ENCODE results near the gene CPVL. TPM values are rescaled to one million over a fixed set of nuclear protein-coding genes. Genes with fewer than 3 reads are reported as not detected.

Gene CPVL
- 1.6 TPM for polyA plus RNA-seq

- Mint-ChIP-seq H3K9me3 (peaks cover 0 to 1% (median 0%) of the 10 kb centered on the region in 3 donors), H3K27ac (no peak within 1 kb of the TSS), H3K27me3 (peaks cover 29% of the 10 kb centered on the region), H3K36me3 (no peaks in the 10 kb centered on the region), H3K4me1 (peaks cover 0 to 3% (median 0%) of the 10 kb centered on the region in 3 donors), H3K4me3 (peak within 1 kb of the TSS in 2 of 4 donors; percentile 0 to 17)
These were observed at the start of gene CPVL for GRCh38 chr7:29146057-29146706. TSS of gene CPVL (minus strand) at chr7:29146537. CDS start at chr7:29121061, 25,476 bp downstream.

DNA sequence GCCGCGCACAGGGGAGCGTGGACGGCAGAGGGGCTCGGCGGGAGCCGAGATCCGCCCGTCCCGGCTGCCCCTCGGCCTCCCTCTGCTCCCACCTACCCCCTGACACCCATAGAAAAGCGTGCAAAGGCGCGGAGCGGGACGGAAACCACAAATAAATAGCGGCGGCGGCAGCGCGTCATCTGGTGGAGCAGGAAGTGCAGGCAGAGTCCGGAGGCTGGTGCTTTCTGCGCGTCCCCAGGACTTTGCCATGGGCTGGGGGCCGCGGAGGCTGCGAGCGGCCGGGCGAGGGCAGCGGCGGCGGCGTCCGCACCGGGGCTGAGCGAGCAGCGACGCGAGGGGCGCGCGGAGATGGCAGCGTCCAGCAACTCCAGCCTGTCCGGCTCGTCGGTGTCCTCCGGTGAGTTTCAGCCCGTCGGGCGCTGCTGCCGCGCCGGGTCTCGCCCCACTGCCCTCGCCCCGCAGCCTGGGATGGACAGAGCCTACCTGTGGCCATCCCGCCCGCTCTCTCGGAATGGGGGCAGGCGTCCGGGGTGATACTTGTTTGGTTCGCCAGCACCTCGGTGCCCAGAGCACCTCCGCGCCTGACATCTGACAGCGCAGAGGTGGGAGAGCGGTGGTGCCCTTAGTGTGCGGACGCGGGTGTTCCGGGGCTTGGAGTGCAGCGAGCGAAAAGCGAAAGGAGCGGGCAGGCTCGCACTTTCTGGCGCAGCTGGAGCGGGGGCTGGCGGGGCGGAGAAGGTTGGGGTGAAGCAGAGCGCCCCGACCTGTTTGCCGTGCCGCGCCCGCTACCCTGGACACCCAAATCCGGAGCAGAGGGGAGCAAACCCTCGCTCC, 48.5 kb upstream of the CPVL start, which contains the start of gene CHN2:
TSS of gene CHN2 (plus strand) at position 182 of the 834 bp plus-strand sequence.
- Mint-ChIP-seq H3K27me3 (peaks cover 40% of the 10 kb centered on the region), H3K9me3 (no peaks in the 10 kb centered on the region), H3K4me1 (peaks cover 5 to 27% (median 12%) of the 10 kb centered on the region in 3 donors), H3K27ac (peak within 1 kb of the TSS in 1 of 3 donors; percentile 3), H3K4me3 (peak within 1 kb of the TSS; percentile 70 to 89 (median 80)), H3K36me3 (no peaks in the 10 kb centered on the region)

DNA sequence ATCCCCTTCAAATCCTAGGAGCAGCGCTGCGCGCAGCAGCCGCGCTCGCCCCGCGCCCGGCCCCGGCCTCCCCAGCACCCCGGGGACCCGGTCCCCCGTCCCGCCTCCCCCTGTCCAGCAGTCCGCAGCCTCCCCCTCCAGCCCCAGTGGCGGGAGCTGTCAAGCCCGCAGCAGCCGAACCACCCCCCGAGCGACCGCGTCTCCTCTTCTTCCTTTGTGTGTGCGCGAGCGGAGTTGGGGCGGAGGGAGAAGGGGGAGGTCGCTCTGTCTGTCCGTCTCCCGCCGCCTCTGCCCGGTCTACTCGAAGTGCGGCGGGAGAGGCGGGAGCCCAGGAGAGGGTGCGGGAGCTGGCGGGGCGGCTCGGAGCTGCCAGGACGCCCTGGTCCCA, 47.9 kb upstream of the CPVL start:
- Mint-ChIP-seq H3K9me3 (no peaks in the 10 kb centered on the region), H3K4me3 (peak overlapping the region; percentile 56 to 87 (median 74)), H3K4me1 (peaks cover 5 to 27% (median 12%) of the 10 kb centered on the region in 3 donors), H3K36me3 (no peaks in the 10 kb centered on the region), H3K27me3 (peaks cover 42% of the 10 kb centered on the region), H3K27ac (no peak overlapping the region)

DNA sequence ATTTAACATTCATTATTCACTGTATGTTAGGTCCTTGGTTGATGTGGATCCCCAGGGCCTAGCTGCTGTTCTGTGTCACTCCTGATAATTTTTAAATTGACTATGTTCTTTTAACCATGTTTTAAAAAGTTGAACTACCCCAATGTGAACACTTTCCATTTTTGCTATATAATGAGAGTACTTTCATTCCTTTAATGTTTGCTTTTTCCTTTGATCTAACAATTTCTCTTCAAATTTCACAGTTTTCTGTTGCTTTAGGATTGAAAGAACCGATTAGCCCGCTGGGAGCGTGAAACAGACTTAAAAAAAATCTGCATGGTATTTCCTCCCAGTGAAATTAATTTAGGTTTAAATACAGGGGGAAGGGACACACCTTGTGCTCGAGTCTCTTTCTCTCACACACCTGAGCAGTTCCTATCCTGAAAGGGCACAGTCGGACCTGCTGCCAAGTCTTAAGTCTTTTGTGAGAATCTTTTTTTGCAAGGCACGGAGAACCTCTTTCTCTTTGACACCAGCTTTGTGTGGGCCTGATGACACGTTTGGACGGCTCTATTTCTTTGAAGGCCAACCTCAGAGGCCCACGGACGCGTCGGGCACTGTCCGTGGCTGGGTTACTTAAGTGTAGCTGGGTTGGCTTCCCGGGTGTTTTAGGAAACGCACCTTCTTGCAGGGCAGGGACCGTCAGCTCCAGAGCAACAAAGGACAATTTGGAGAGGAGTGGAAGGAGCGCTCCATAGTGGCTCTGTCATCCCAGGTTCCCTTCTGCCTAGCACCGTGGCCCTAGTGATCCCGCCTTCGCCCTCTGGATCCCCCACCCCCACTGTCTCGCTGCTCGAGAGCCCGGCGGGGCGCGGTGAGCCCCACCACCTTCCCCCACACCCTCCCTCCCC, 47.2 kb upstream of the CPVL start:
- Mint-ChIP-seq H3K4me3 (peak overlapping the region; percentile 54 to 78 (median 72)), H3K27me3 (peaks cover 41% of the 10 kb centered on the region), H3K36me3 (no peaks in the 10 kb centered on the region), H3K9me3 (no peaks in the 10 kb centered on the region), H3K4me1 (peaks cover 5 to 27% (median 12%) of the 10 kb centered on the region in 3 donors), H3K27ac (no peak overlapping the region)

DNA sequence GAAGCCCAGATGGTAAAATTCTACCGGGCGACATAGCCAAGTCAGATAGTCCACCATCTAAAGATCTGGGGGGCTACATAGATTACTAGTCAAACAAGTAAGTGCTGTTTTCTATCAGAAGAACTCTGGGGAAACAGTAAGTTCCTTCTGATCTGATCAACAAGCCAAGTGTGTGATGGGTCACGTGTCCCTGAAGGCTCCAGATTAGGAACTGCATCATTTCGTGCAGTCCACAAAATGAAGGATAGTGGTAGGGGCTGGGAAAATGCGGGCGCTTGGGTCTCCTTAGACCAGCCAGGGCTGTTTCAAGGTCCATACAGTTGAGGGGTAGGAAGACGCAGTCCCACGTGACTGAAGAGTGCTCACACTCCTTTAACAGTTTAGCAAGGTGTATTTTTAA, 46.5 kb upstream of the CPVL start:
- peak overlapping the region in 2 of 4 donors; percentile 50 to 70 for H3K4me3 Mint-ChIP-seq
- peaks cover 5 to 27% (median 12%) of the 10 kb centered on the region in 3 donors for H3K4me1 Mint-ChIP-seq
- H3K36me3 Mint-ChIP-seq = no peaks in the 10 kb centered on the region
- no peaks in the 10 kb centered on the region for H3K9me3 Mint-ChIP-seq
- peaks cover 38% of the 10 kb centered on the region for H3K27me3 Mint-ChIP-seq
- peak overlapping the region in 1 of 3 donors; percentile 37 for H3K27ac Mint-ChIP-seq

- Mint-ChIP-seq H3K36me3 (no peaks in the 10 kb centered on the region), H3K9me3 (no peaks in the 10 kb centered on the region), H3K4me1 (peaks cover 5 to 27% (median 12%) of the 10 kb centered on the region in 3 donors), H3K27me3 (peaks cover 34% of the 10 kb centered on the region), H3K27ac (peak overlapping the region in 1 of 3 donors; percentile 37), H3K4me3 (peak overlapping the region in 2 of 4 donors; percentile 6 to 70)
These were observed 46.0 kb upstream of the CPVL start for GRCh38 chr7:29192323-29192722.

DNA sequence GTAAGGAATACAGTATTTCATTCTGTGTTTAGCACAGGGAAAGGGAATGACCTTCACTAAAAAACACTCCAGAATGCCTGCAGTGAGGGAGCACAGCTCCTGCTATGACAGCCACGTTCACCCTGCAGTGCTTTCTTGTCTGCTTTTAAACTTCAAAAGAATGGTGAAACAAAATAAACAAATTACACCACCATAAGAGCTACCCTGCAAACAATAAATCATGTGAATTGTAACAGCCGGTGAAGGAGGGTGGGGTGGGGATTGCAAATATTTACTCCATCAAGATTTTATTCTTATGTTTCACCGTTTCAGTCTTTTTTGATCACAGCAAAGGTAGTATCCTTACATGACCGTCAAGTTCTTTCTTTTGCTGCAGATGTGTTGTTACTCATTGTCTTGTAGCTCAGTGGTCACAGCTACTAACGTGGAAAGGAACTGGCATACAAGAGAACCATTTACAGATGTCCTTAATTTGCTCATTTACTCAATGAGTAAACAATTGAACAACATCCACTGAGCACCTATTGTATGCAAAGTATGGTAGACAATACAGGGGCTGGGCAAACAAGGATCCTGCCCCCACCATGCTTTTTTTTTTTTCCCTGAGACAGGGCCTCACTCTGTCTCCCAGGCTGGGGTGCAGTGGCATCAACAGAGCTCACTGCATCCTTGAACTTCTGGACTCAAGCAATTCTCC, 44.2 kb upstream of the CPVL start:
- H3K4me3 Mint-ChIP-seq = no peak overlapping the region
- peaks cover 25% of the 10 kb centered on the region for H3K27me3 Mint-ChIP-seq
- H3K9me3 Mint-ChIP-seq = no peaks in the 10 kb centered on the region
- peaks cover 2 to 15% (median 2%) of the 10 kb centered on the region in 3 donors for H3K4me1 Mint-ChIP-seq
- H3K36me3 Mint-ChIP-seq = no peaks in the 10 kb centered on the region
- no peak overlapping the region for H3K27ac Mint-ChIP-seq

DNA sequence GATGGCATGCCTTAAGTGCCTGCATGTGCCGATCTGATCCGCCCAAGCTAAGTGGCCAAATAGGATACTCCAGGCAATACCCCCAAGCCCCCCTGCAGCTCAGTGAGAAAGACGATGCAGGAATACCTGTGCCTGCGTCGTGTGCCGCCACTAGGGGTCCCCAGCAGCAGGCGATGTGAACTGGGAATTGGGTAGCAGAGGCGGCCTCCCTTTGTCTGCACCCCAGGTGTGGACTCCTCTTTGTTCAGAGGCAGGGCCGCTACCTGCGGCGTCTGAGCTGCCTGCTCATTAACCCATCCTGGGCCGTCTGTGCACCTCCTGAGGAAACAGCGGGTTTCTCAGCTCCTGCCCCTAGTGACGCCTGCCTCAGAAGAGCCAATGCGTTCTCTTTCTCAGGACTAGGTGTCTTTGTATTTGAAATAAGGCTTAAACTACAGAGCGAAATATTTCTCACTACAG, 43.4 kb upstream of the CPVL start:
- no peaks in the 10 kb centered on the region for H3K36me3 Mint-ChIP-seq
- H3K9me3 Mint-ChIP-seq = no peaks in the 10 kb centered on the region
- no peak overlapping the region for H3K27ac Mint-ChIP-seq
- peaks cover 22% of the 10 kb centered on the region for H3K27me3 Mint-ChIP-seq
- H3K4me1 Mint-ChIP-seq = peaks cover 0 to 11% (median 2%) of the 10 kb centered on the region in 3 donors
- no peak overlapping the region for H3K4me3 Mint-ChIP-seq

GRCh38 chr7:29185613-29186012, 39.3 kb upstream of the CPVL start:
- no peak overlapping the region for H3K27ac Mint-ChIP-seq
- H3K36me3 Mint-ChIP-seq = peaks cover 2% of the 10 kb centered on the region
- peaks cover 14% of the 10 kb centered on the region for H3K27me3 Mint-ChIP-seq
- H3K4me3 Mint-ChIP-seq = no peak overlapping the region
- H3K9me3 Mint-ChIP-seq = no peaks in the 10 kb centered on the region
- no peaks in the 10 kb centered on the region for H3K4me1 Mint-ChIP-seq

DNA sequence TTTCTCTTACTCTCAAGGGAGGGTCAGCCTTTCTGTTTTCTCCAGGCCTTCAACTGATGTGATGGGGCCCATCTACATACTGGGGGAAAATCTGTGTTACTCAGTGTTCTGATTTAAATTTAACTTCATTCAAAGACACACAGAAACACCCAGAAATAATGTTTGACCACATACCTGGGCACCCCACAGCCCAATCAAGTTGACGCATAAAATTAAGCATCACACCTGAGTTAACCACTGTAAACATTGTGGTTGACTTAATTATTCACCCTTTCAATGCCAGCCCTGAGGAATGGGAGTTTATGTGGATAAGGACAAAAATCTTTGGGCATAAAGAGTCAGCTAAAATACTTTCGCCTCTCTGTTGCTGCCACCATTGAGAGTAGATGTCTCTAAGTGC, 38.3 kb upstream of the CPVL start:
- H3K27me3 Mint-ChIP-seq = peaks cover 5% of the 10 kb centered on the region

GRCh38 chr7:29179115-29179514, 32.8 kb upstream of the CPVL start:
- no peak overlapping the region for H3K4me3 Mint-ChIP-seq
- no peak overlapping the region for H3K27ac Mint-ChIP-seq
- H3K27me3 Mint-ChIP-seq = peaks cover 11% of the 10 kb centered on the region
- peaks cover 4% of the 10 kb centered on the region for H3K36me3 Mint-ChIP-seq
- peaks cover 0 to 4% (median 0%) of the 10 kb centered on the region in 3 donors for H3K4me1 Mint-ChIP-seq
- H3K9me3 Mint-ChIP-seq = peaks cover 0 to 3% (median 0%) of the 10 kb centered on the region in 3 donors

More for the DNA sequence above, 38.3 kb upstream of the CPVL start:
- Mint-ChIP-seq H3K9me3 (no peaks in the 10 kb centered on the region), H3K27ac (no peak overlapping the region), H3K4me3 (no peak overlapping the region), H3K36me3 (peaks cover 2% of the 10 kb centered on the region), H3K4me1 (no peaks in the 10 kb centered on the region)

DNA sequence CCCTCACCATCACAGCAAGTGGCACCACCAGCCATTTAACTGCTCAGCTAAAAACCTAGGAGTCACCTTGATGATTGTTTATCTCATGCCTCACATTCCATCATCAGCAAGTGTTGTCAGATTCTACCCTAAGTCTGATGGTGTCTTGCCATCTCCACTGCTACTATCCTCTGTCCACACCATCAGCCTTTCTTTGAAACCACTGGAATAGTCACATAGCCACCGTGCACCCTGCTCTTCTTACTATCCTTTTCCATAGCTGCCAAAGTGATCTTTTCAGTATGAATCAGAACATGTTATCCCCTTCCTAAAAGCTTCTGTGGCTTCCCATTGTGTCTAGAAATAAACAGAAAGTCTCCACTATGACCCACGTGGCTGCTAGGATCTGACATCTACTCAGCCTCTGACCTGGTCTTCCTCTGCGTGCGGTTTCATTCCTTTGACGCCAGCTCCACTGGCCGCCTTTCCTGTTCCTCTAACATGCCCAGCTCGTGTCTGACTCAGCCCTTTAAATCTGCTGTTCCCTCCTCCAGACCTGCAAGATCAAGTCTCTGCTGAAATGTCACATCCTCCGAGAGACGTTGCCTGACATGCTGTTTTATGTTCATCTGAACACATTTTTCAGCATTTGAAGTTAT, 31.7 kb upstream of the CPVL start:
- H3K27ac Mint-ChIP-seq = peak overlapping the region in 1 of 3 donors; percentile 33
- H3K9me3 Mint-ChIP-seq = peaks cover 0 to 3% (median 0%) of the 10 kb centered on the region in 3 donors
- peaks cover 11% of the 10 kb centered on the region for H3K27me3 Mint-ChIP-seq
- H3K36me3 Mint-ChIP-seq = peaks cover 4% of the 10 kb centered on the region
- no peak overlapping the region for H3K4me3 Mint-ChIP-seq
- peaks cover 0 to 4% (median 0%) of the 10 kb centered on the region in 3 donors for H3K4me1 Mint-ChIP-seq

DNA sequence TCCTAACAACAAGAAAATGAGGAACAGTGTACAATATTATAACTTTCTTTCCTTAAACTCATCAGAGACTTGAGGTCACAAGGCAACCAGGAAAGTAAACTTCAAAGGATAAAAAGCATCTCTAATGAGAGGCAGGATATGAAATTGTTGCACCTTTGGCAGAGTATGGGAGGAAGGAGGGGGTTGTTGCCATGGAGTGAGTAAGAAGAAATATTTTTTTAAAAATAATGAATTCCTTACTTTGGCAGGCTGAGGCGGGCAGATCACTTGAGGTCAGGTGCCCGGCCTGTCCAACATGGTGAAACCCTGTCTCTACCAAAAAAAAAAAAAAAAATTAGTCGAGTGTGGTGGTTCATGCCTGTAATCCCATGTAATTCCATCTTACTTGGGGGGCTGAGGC, 27.1 kb upstream of the CPVL start:
- peaks cover 2% of the 10 kb centered on the region for H3K36me3 Mint-ChIP-seq
- peaks cover 0 to 3% (median 0%) of the 10 kb centered on the region in 3 donors for H3K9me3 Mint-ChIP-seq
- no peak overlapping the region for H3K27ac Mint-ChIP-seq
- H3K4me3 Mint-ChIP-seq = no peak overlapping the region
- peaks cover 23% of the 10 kb centered on the region for H3K27me3 Mint-ChIP-seq
- H3K4me1 Mint-ChIP-seq = peaks cover 0 to 4% (median 0%) of the 10 kb centered on the region in 3 donors

Data from IgD-negative memory B cell (primary cell).